Tibial nerve (tissue), 4 donors: ENCODE results near the gene STARD9. TPM values are rescaled to one million over a fixed set of nuclear protein-coding genes. Genes with fewer than 3 reads are reported as not detected.

Experiments used
- DNase-seq, 2 donors: peaks; one replicate each; pipeline ENCODE4 v3.0.0-alpha.2; 2019; ENCODE audit warnings: low spot score in 2 of 2
- H3K27ac ChIP-seq, 4 donors: fragments of 200-600 bp; sonication (generic) in 3 of 4; one replicate each; pipeline ENCODE4 v1.5.1; 2017 to 2019; ENCODE audit warnings: mild to moderate bottlenecking in 1 of 4
- H3K27me3 ChIP-seq, 2 donors: fragments of 200-600 bp; sonication (generic) in 1 of 2; one replicate each; pipeline versions ENCODE4 v1.5.1 to v1.6.0; 2017 to 2019
- H3K36me3 ChIP-seq, 3 donors: fragments of 200-600 bp; sonication (generic); one replicate each; pipeline ENCODE4 v1.5.1; 2018 to 2019
- H3K4me1 ChIP-seq, 4 donors: fragments of 200-600 bp; sonication (generic) in 3 of 4; one replicate each; pipeline ENCODE4 v1.5.1; 2017 to 2019
- H3K4me3 ChIP-seq, 4 donors: fragments of 200-600 bp; sonication (generic) in 3 of 4; one replicate each; pipeline ENCODE4 v1.5.1; 2017 to 2019; ENCODE audit warnings: mild to moderate bottlenecking in 1 of 4, moderate library complexity in 1 of 4
- H3K9me3 ChIP-seq, 4 donors: fragments of 200-600 bp; sonication (generic) in 3 of 4; one replicate each; pipeline ENCODE4 v1.5.1; 2017 to 2019
- EP300 ChIP-seq, 2 donors: sonication (generic); formaldehyde crosslinking; IDR thresholded peaks; one replicate each; pipeline ENCODE4 v1.6.1; 2017; ENCODE audit warnings: antibody characterized with exemption in 2 of 2, mild to moderate bottlenecking in 1 of 2
- POLR2A ChIP-seq, 2 donors: fragments of 450-650 bp; IDR thresholded peaks; one replicate each; pipeline ENCODE4 v1.6.1; 2017; ENCODE audit warnings: antibody characterized with exemption in 2 of 2, mild to moderate bottlenecking in 2 of 2, moderate library complexity in 2 of 2
- WGBS, 2 donors: methylation state at CpG; one replicate each; pipeline ENCODE4 v1.1.5; 2018; 5-methylcytosine and 5-hydroxymethylcytosine counted together
- total RNA-seq, 4 donors: library from RNA; depleted of rRNA; stranded (reverse); fragments of >200 nt; gene quantifications; one replicate each; pipeline ENCODE4 v1.1.0, GENCODE V29; 2016
- TF ChIP-seq, protein P1 (sequence below), 5 experiments: fragments of 200-600 bp in 3 of 5; fragments of 450-650 bp in 2 of 5; sonication (generic) in 3 of 5; IDR thresholded peaks; one replicate each; pipeline ENCODE4 v1.5.1; 2016 to 2019; ENCODE audit warnings: antibody characterized with exemption in 5 of 5, mild to moderate bottlenecking in 3 of 5, moderate library complexity in 2 of 5

STARD9 gene
- total RNA-seq, 4 donors from 2014 or later = 66.6 to 95.1 (median 80.3) TPM

DNA sequence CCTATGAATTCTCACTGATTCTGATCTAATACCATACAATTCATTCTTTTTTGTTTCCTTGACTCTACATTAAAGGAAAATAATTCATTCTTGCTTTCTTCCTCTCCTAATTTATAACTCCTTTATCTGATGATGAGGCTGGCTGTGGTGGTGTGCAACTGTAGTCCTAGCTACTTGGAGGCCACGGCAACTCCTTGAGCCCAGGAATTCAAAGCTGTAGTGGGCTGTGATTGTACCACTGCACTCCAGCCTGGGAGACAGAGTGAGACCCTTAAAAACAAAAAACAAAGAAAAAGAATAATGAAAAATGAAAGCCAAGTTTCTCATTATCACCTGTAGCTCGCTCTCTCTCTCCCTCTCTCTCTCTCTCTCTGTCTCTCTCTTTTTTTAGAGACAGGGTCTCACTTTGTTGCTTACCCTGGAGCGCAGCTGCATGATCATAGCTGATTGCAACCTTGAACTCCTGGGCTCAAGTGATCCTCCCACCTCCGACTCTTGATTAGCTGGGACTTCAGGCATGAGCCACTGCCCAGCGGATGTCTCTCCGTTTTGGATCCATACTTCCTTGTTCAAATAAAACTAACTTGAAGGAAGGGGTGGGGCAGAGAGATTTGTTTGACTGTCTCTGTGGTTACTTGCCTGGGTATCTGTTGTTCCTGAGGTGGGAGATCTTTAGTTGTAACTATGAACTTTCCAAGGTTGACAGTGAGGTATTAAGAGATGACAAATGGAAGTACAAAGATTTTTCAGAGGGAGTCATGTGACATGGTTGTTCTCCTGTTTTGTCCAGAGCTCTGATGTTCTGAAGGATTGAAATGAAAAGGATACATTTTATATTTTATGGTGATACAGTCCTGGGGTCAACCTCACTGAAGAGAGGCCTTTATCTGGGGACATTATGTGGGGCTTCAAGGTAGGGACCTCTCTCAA is 46.9 kb downstream of the STARD9 start:
- Histone ChIP-seq H3K4me1 (peaks cover 0 to 3% (median 0%) of the 10 kb centered on the region in 4 donors), H3K4me3 (no peak overlapping the region), H3K9me3 (no peaks in the 10 kb centered on the region), H3K27ac (no peak overlapping the region), H3K27me3 (no peaks in the 10 kb centered on the region), H3K36me3 (peaks cover 0 to 23% (median 0%) of the 10 kb centered on the region in 3 donors)
- DNase-seq = no peak
- WGBS, 2 donors = 78 to 86% methylated on average over 6 of the region's 6 CpGs
- no peak for TF ChIP-seq POLR2A (IDR thresholded peaks at IDR 0.05)
- no peak for TF ChIP-seq EP300 (IDR thresholded peaks at IDR 0.05)
- TF ChIP-seq, protein P1, sequence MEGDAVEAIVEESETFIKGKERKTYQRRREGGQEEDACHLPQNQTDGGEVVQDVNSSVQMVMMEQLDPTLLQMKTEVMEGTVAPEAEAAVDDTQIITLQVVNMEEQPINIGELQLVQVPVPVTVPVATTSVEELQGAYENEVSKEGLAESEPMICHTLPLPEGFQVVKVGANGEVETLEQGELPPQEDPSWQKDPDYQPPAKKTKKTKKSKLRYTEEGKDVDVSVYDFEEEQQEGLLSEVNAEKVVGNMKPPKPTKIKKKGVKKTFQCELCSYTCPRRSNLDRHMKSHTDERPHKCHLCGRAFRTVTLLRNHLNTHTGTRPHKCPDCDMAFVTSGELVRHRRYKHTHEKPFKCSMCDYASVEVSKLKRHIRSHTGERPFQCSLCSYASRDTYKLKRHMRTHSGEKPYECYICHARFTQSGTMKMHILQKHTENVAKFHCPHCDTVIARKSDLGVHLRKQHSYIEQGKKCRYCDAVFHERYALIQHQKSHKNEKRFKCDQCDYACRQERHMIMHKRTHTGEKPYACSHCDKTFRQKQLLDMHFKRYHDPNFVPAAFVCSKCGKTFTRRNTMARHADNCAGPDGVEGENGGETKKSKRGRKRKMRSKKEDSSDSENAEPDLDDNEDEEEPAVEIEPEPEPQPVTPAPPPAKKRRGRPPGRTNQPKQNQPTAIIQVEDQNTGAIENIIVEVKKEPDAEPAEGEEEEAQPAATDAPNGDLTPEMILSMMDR (IDR thresholded peaks at IDR 0.05) = no peak

DNA sequence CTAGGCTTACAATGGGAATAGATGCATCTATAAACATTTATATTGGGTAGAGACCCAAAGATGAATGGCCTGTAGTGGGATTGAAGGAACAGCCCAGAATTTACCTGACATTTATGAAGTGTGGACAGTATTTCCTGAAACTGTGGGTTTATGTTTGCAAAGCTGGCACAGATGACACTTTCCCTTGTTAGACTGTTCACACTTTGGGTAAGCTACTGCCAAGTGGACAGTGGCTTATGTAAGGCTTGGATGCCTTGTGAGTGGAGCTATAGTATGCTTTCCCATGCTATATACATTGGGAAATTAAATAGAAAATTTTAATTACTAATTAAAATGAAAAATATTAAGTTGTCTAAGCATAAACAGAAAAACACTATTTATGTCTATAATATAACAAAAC is 48.5 kb downstream of the STARD9 start:
- no peak overlapping the region for H3K4me3 ChIP-seq
- TF ChIP-seq POLR2A (IDR thresholded peaks at IDR 0.05) = no peak
- no peaks in the 10 kb centered on the region for H3K4me1 ChIP-seq
- H3K9me3 ChIP-seq = peaks cover 0 to 7% (median 1%) of the 10 kb centered on the region in 4 donors
- no peaks in the 10 kb centered on the region for H3K27me3 ChIP-seq
- peaks cover 0 to 31% (median 0%) of the 10 kb centered on the region in 3 donors for H3K36me3 ChIP-seq
- DNase-seq = no peak
- no peak overlapping the region for H3K27ac ChIP-seq

DNA sequence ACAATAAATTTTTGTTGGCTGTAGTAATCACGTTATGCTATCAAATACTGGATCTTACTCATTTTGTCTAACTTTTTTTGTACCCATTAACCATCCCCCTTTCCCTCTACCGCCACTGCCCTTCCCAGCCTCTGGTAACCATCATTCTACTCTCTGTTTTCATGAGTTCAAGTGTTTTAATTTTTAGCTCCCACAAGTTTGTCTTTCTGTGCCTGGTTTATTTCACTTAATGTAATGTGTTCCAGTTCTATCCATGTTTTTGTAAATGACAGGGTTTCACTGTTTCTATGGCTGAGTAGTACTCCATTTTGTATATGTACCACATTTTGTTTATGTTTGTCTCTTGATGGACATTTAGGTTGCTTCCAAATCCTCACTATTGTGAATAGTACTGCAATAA is 52.1 kb downstream of the STARD9 start:
- WGBS, 2 donors = 89 to 92% methylated on average over 2 of the region's 2 CpGs

GRCh38 chr15:42628761-42629160 is 53.4 kb downstream of the STARD9 start:
- Histone ChIP-seq H3K27me3 (no peaks in the 10 kb centered on the region), H3K27ac (no peak overlapping the region), H3K36me3 (peaks cover 0 to 27% (median 0%) of the 10 kb centered on the region in 3 donors), H3K4me3 (no peak overlapping the region), H3K9me3 (peaks cover 0 to 8% (median 1%) of the 10 kb centered on the region in 4 donors), H3K4me1 (no peaks in the 10 kb centered on the region)
- no peak for DNase-seq
- WGBS, 2 donors = 97 to 98% methylated on average over 4 of the region's 4 CpGs
- TF ChIP-seq EP300 (IDR thresholded peaks at IDR 0.05) = no peak
- TF ChIP-seq, protein P1 (IDR thresholded peaks at IDR 0.05) = no peak
- no peak for TF ChIP-seq POLR2A (IDR thresholded peaks at IDR 0.05)

More for the DNA sequence above, 52.1 kb downstream of the STARD9 start:
- Histone ChIP-seq H3K4me1 (no peaks in the 10 kb centered on the region), H3K27ac (no peak overlapping the region), H3K36me3 (peaks cover 0 to 27% (median 0%) of the 10 kb centered on the region in 3 donors), H3K4me3 (no peak overlapping the region), H3K27me3 (no peaks in the 10 kb centered on the region), H3K9me3 (peaks cover 0 to 8% (median 1%) of the 10 kb centered on the region in 4 donors)
- TF ChIP-seq POLR2A (IDR thresholded peaks at IDR 0.05) = no peak
- no peak for DNase-seq

DNA sequence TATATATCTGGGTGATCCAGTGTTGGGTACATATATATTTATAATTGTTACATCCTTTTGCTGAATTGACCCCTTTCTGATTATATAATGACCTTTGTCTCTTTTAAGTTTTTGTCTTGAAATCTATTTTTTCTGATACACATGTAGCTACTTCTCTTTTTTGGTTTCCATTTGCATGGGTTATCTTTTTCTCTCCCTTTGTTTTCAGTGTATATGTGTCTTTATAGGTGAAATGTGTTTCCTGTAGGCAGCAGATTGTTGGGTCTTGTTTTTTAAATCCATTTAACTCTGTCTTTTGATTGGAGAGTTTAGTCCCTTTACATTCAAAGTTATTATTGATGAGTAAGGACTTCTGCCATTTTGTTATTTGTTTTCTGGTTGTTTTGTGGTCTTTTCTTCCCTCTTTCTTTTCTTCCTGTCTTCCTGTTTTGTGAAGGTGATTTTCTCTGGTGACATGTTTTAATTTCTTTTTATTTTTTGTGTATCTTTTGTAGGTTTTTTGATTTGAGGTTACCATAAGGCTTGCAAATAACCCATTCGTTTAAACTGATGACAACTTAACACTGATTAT is 56.8 kb downstream of the STARD9 start:
- Histone ChIP-seq H3K27me3 (no peaks in the 10 kb centered on the region), H3K36me3 (peaks cover 0 to 43% (median 0%) of the 10 kb centered on the region in 3 donors), H3K9me3 (peaks cover 0 to 8% (median 1%) of the 10 kb centered on the region in 4 donors), H3K4me1 (no peaks in the 10 kb centered on the region), H3K4me3 (no peak overlapping the region), H3K27ac (no peak overlapping the region)
- TF ChIP-seq, protein P1 (IDR thresholded peaks at IDR 0.05) = no peak
- TF ChIP-seq POLR2A (IDR thresholded peaks at IDR 0.05) = no peak
- no peak for TF ChIP-seq EP300 (IDR thresholded peaks at IDR 0.05)
- WGBS, 2 donors = 87 to 88% methylated on average over 1 of the region's 1 CpG
- no peak for DNase-seq

- 95 to 96% methylated on average over 4 of the region's 4 CpGs for WGBS, 2 donors
- Histone ChIP-seq H3K4me1 (no peaks in the 10 kb centered on the region), H3K36me3 (peaks cover 0 to 82% (median 0%) of the 10 kb centered on the region in 3 donors), H3K9me3 (no peaks in the 10 kb centered on the region), H3K27ac (no peak overlapping the region), H3K4me3 (no peak overlapping the region), H3K27me3 (no peaks in the 10 kb centered on the region)
- TF ChIP-seq POLR2A (IDR thresholded peaks at IDR 0.05) = no peak
- no peak for TF ChIP-seq EP300 (IDR thresholded peaks at IDR 0.05)
- TF ChIP-seq, protein P1 (IDR thresholded peaks at IDR 0.05) = no peak
- no peak for DNase-seq
Measured at GRCh38 chr15:42640109-42640508, 64.7 kb downstream of the STARD9 start.
